Smooth muscle cell (in vitro differentiated cells): ENCODE results near the gene PSEN1. TPM values are rescaled to one million over a fixed set of nuclear protein-coding genes. Genes with fewer than 3 reads are reported as not detected.

Experiments
- DNase-seq: peaks from one replicate; lab custom pipeline; 2025; ENCODE audit not compliant: unreplicated experiment; lab: John Stamatoyannopoulos, UW
- H2AFZ ChIP-seq: fragments of 200-600 bp; sonication (generic); 2 replicates; pipeline ENCODE4 v1.6.0; 2016; ENCODE audit warnings: antibody characterized with exemption, low read depth, mild to moderate bottlenecking
- H3F3A ChIP-seq: fragments of 200-600 bp; sonication (generic); 2 replicates; pipeline ENCODE4 v1.6.0; 2017; ENCODE audit warnings: antibody characterized with exemption, low read depth
- H3K27ac ChIP-seq: fragments of 200-600 bp; sonication (generic); 2 replicates; pipeline ENCODE4 v1.5.1; 2016; ENCODE audit warnings: low read depth, mild to moderate bottlenecking
- H3K27me3 ChIP-seq: fragments of 200-600 bp; sonication (generic); 2 replicates; pipeline ENCODE4 v1.6.1; 2016; ENCODE audit warnings: low read depth, mild to moderate bottlenecking
- H3K36me3 ChIP-seq: fragments of 200-600 bp; sonication (generic); 2 replicates; pipeline ENCODE4 v1.5.1; 2016; ENCODE audit warnings: low read depth
- H3K4me1 ChIP-seq: fragments of 200-600 bp; sonication (generic); 2 replicates; pipeline ENCODE4 v1.5.1; 2016; ENCODE audit warnings: low read depth
- H3K4me2 ChIP-seq: fragments of 200-600 bp; sonication (generic); 2 replicates; pipeline ENCODE4 v1.6.0; 2016; ENCODE audit warnings: mild to moderate bottlenecking
- H3K4me3 ChIP-seq: fragments of 200-600 bp; sonication (generic); 2 replicates; pipeline ENCODE4 v1.5.1; 2016; ENCODE audit warnings: mild to moderate bottlenecking
- H3K79me2 ChIP-seq: fragments of 200-600 bp; sonication (generic); 2 replicates; pipeline ENCODE4 v1.6.0; 2016; ENCODE audit warnings: low read depth, mild to moderate bottlenecking
- H3K9ac ChIP-seq: fragments of 200-600 bp; sonication (generic); 2 replicates; pipeline ENCODE4 v1.6.0; 2016; ENCODE audit warnings: low read depth
- H3K9me3 ChIP-seq: fragments of 200-600 bp; sonication (generic); replicated peaks from 2 replicates; pipeline ENCODE4 v1.5.1; 2016; ENCODE audit warnings: low read depth
- H4K20me1 ChIP-seq: fragments of 200-600 bp; sonication (generic); 2 replicates; pipeline ENCODE4 v1.6.0; 2016; ENCODE audit warnings: low read depth
- CTCF ChIP-seq: fragments of 200-600 bp; sonication (generic); IDR thresholded peaks from 2 replicates; pipeline ENCODE4 v1.5.1; 2017; ENCODE audit warnings: borderline replicate concordance, mild to moderate bottlenecking, antibody characterized with exemption; ENCODE audit not compliant: insufficient read depth, poor library complexity, severe bottlenecking
- WGBS: methylation state at CpG from one replicate; pipeline ENCODE4 v1.1.7; 2016; ENCODE audit warnings: low lambda C conversion rate; 5-methylcytosine and 5-hydroxymethylcytosine counted together
- polyA plus RNA-seq: library from polyadenylated mRNA; unstranded; fragments of >200 nt; fragmentation: Nextera tagmentation; extraction: Ambion mirVana; gene quantifications from 2 replicates; pipeline ENCODE4 v1.2.1, GENCODE V29; 2016
- total RNA-seq: library from RNA; depleted of rRNA; stranded (reverse); fragments of >200 nt; gene quantifications from 2 replicates; pipeline ENCODE4 v1.2.3, GENCODE V29; 2014

The PSEN1 gene
- total and polyA plus RNA-seq, 2 experiments from 2014 or later, result 37.7 to 55.1 TPM

DNA sequence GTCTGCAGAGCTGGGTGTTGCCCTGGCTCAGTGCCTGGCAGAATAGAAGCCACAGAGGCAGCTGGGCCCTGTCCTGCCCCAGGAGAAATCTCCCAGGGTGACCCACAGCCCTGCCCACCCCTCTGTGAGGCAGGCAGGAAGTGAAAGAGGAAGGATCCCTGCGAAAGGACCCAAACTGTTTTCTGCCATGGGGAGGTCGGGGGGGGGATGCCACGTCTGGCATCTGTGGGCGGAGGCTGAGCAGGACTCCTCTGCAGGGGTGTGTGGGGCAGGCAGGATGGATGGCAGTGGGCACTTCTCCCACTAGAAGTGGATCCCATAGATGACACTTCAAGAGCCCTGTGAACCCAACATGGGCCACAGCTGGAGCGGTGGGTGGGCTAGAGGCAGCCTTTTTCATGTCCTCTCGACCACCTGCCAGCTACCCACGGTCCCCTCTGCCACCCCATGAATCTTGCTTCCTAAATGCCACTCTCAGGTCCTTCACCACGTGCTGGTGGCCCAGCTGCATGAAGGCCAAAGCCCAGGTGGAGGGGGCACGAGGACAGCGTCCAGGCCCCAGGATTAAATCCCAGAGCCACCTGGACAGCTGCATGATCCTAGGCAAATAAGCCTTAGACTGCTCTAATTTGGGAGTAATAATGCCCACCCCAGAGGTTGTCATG is 104.6 kb downstream of the PSEN1 start:
- no peaks in the 10 kb centered on the region for H4K20me1 ChIP-seq
- no peaks in the 10 kb centered on the region for H3K36me3 ChIP-seq
- WGBS, result 88% methylated on average over 9 of the region's 10 CpGs
- H3K79me2 ChIP-seq, result no peaks in the 10 kb centered on the region
- no peak for DNase-seq
- H3K4me3 ChIP-seq, result no peak overlapping the region
- no peaks in the 10 kb centered on the region for H3K9me3 ChIP-seq
- H3K27ac ChIP-seq, result no peak overlapping the region
- H3K9ac ChIP-seq, result no peak overlapping the region
- no peaks in the 10 kb centered on the region for H3F3A ChIP-seq
- H3K4me1 ChIP-seq, result peaks cover 33% of the 10 kb centered on the region
- peaks cover 54% of the 10 kb centered on the region for H3K27me3 ChIP-seq
- no peak for TF ChIP-seq CTCF
- H3K4me2 ChIP-seq, result no peak overlapping the region
- no peak overlapping the region for H2AFZ ChIP-seq

DNA sequence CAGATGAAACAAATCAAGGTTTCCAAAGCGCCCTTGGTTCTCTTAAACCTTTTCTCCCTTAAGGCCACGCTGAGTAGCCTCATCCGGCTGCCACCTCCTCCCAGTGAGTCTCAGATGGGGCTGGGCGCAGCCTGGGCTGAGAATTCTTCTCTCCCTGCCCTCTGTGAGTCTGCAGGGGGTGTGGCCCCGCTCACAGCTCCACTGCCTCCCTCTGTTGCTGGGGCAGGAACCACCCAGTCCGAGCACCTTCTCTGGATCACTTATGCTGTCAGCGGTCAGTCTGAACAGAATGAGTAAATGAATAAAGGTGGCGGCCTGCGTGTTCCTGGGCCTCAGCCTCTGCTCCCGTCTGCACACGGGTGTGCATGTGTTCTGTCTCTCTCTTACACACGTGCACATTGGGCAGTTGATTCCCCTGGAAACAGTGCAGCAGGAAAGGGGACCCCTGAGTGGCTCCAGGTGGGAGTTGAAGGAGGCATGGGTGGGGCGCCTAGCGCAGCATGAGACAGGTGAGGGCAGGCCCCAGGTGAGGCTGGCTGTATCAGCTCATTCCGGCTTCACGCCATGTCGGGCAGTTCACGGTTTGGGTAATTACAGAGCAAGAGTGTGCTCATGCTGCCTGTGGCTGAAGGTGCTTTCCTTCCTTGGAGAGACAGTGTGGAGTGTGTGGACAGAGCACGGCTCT is 105.3 kb downstream of the PSEN1 start:
- H3K4me3 ChIP-seq, result no peak overlapping the region
- peaks cover 47% of the 10 kb centered on the region for H3K27me3 ChIP-seq
- no peaks in the 10 kb centered on the region for H3F3A ChIP-seq
- no peak overlapping the region for H3K9ac ChIP-seq
- no peaks in the 10 kb centered on the region for H3K36me3 ChIP-seq
- 75% methylated on average over 19 of the region's 19 CpGs for WGBS
- no peaks in the 10 kb centered on the region for H3K9me3 ChIP-seq
- no peak overlapping the region for H3K4me2 ChIP-seq
- H4K20me1 ChIP-seq, result no peaks in the 10 kb centered on the region
- no peak overlapping the region for H3K27ac ChIP-seq
- no peak for DNase-seq
- H3K4me1 ChIP-seq, result peaks cover 28% of the 10 kb centered on the region
- H2AFZ ChIP-seq, result no peak overlapping the region
- no peak for TF ChIP-seq CTCF
- no peaks in the 10 kb centered on the region for H3K79me2 ChIP-seq

DNA sequence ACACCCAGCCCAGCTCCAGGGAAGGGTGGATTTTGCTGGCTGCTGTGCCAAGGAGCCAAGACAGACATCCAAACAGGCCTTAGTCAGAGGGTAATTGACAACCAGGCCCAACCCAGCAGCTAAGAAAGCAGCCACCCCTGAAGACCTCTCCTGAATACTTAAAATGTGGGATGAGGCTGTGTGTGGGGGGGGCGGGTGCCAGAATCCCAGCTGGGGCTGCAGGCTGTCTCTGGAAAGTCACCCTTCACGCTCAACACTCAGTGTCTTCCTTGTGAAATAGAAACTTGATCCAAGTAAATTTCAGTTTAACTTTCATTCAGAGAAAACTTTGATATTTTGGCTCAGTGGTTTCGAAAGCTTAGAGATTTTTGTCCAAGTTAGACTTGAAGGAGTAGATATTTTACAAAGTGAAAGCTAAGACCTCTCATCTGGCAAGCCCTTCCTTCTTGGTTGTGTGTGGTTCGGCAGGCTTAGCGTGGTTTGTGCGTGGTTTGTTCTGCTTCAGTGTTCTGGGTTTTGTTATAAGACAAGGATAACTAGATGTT is 106.1 kb downstream of the PSEN1 start:
- 74% methylated on average over 6 of the region's 6 CpGs for WGBS
- Histone ChIP-seq H4K20me1 (no peaks in the 10 kb centered on the region), H3K27ac (no peak overlapping the region), H3F3A (no peaks in the 10 kb centered on the region), H3K4me2 (no peak overlapping the region), H3K36me3 (no peaks in the 10 kb centered on the region), H2AFZ (no peak overlapping the region), H3K27me3 (peaks cover 39% of the 10 kb centered on the region), H3K4me3 (no peak overlapping the region), H3K9me3 (no peaks in the 10 kb centered on the region), H3K4me1 (peaks cover 26% of the 10 kb centered on the region), H3K79me2 (no peaks in the 10 kb centered on the region), H3K9ac (no peak overlapping the region)
- TF ChIP-seq CTCF, result no peak
- no peak for DNase-seq
